Panc1 (cell line): ENCODE results near the gene RPS14.

ENCODE experiments used
- POLR2AphosphoS5 ChIP-seq: IDR thresholded peaks from 2 replicates; pipeline ENCODE4 v1.6.1; 2012; ENCODE audit warnings: mild to moderate bottlenecking, low read depth, low read length, moderate library complexity
- SIN3A ChIP-seq: IDR thresholded peaks from 2 replicates; pipeline ENCODE4 v1.6.1; 2012; ENCODE audit warnings: low read depth, mild to moderate bottlenecking, low read length, moderate library complexity, borderline replicate concordance; ENCODE audit not compliant: insufficient read depth
- TCF7L2 ChIP-seq: IDR thresholded peaks from 2 replicates; pipeline ENCODE4 v1.6.1; 2011; ENCODE audit warnings: mild to moderate bottlenecking, low read depth, low read length, inconsistent platforms
- TF ChIP-seq, protein P1 (sequence below): fragments of 450-650 bp; IDR thresholded peaks from 2 replicates; pipeline ENCODE4 v1.5.1; 2017; ENCODE audit warnings: mild to moderate bottlenecking
- TF ChIP-seq, protein P2 (sequence below), 2 experiments: IDR thresholded peaks; 2 replicates each; pipeline ENCODE4 v1.6.1; 2011 to 2012; ENCODE audit warnings: low read depth in 2 of 2, control low read depth in 1 of 2, low read length in 1 of 2, mild to moderate bottlenecking in 1 of 2, moderate library complexity in 1 of 2; ENCODE audit not compliant: insufficient read depth in 1 of 2

DNA sequence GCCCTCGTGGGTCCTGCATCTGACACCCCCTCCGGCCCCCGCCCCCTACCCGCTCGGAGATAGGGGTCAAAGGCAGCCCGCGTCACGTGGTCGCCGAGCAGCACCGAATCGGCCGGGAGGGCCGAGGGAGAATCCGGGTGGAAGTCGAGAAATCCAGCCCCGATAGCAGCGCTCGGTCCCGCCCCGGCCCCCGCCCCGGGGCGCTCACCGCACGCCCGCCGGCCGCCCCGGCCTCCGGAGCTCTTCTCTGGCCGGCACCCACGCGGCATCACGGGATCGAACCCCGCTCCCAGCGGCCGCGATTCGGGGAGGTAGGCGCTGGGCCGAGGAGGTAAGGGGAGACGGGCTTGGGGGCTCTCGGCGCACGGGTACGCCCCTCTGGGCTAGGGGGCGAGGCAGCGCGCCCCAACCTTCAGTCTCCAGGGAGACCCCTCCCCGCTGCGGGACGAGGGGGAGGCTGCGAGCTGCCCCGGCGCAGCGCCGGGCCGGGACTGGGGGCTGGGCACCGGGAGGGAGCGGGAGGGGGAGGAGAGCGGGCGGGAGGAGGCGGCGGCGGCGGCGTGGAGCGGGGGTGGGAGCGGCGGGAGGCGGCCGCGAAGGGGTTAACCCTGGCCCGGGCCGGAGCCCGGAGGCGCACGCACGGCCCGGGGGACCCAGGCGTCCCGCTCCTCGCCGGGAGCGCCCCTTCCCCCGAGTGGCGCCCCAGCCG, 36.3 kb upstream of the RPS14 start:
- TF ChIP-seq POLR2AphosphoS5, result no peak
- TF ChIP-seq, protein P1, sequence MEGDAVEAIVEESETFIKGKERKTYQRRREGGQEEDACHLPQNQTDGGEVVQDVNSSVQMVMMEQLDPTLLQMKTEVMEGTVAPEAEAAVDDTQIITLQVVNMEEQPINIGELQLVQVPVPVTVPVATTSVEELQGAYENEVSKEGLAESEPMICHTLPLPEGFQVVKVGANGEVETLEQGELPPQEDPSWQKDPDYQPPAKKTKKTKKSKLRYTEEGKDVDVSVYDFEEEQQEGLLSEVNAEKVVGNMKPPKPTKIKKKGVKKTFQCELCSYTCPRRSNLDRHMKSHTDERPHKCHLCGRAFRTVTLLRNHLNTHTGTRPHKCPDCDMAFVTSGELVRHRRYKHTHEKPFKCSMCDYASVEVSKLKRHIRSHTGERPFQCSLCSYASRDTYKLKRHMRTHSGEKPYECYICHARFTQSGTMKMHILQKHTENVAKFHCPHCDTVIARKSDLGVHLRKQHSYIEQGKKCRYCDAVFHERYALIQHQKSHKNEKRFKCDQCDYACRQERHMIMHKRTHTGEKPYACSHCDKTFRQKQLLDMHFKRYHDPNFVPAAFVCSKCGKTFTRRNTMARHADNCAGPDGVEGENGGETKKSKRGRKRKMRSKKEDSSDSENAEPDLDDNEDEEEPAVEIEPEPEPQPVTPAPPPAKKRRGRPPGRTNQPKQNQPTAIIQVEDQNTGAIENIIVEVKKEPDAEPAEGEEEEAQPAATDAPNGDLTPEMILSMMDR, result no peak
- no peak for TF ChIP-seq SIN3A
- TF ChIP-seq, protein P2, sequence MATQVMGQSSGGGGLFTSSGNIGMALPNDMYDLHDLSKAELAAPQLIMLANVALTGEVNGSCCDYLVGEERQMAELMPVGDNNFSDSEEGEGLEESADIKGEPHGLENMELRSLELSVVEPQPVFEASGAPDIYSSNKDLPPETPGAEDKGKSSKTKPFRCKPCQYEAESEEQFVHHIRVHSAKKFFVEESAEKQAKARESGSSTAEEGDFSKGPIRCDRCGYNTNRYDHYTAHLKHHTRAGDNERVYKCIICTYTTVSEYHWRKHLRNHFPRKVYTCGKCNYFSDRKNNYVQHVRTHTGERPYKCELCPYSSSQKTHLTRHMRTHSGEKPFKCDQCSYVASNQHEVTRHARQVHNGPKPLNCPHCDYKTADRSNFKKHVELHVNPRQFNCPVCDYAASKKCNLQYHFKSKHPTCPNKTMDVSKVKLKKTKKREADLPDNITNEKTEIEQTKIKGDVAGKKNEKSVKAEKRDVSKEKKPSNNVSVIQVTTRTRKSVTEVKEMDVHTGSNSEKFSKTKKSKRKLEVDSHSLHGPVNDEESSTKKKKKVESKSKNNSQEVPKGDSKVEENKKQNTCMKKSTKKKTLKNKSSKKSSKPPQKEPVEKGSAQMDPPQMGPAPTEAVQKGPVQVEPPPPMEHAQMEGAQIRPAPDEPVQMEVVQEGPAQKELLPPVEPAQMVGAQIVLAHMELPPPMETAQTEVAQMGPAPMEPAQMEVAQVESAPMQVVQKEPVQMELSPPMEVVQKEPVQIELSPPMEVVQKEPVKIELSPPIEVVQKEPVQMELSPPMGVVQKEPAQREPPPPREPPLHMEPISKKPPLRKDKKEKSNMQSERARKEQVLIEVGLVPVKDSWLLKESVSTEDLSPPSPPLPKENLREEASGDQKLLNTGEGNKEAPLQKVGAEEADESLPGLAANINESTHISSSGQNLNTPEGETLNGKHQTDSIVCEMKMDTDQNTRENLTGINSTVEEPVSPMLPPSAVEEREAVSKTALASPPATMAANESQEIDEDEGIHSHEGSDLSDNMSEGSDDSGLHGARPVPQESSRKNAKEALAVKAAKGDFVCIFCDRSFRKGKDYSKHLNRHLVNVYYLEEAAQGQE (IDR thresholded peaks at IDR 0.05; ENCODE audit: insufficient read depth in 1 of 2, low read depth in 2 of 2, low read length in 1 of 2), result no peak
- no peak for TF ChIP-seq TCF7L2
